SK-N-MC (cell line): ENCODE results near the gene RPS19.

Experiments used
- EZH2 ChIP-seq: fragments of 200-600 bp; sonication (generic); IDR thresholded peaks from one replicate; pipeline ENCODE4 v1.6.1; 2017; ENCODE audit warnings: antibody characterized with exemption
- POLR2AphosphoS5 ChIP-seq: IDR thresholded peaks from 2 replicates; pipeline ENCODE4 v1.6.1; 2012; ENCODE audit warnings: mild to moderate bottlenecking, low read depth, low read length, borderline replicate concordance

DNA sequence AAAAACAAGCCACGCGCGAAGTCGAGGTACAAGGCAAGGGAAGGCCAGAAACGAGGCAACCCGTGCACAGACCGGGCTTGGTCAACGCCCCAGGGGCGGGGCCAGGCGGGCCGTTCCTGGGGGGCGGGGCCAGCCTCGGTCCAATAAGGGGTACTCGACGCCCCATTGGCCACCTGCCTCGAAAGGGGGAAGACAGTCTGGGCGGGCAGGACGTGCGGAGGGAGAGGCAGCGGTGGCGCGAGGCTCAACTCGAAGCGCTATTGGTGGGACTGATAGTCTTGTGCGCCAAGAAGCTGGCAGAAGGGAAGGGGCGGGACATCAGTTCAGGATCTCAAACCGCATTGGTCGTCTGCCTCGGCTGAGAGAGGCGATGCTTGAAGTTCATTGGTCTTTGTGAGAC is 15.5 kb upstream of the RPS19 start, which contains the start of gene LYPD4:
- no peak for TF ChIP-seq POLR2AphosphoS5
- TF ChIP-seq EZH2, result no peak
